Neural cell (in vitro differentiated cells): ENCODE data around the gene RNASE9. TPM values are rescaled to one million over a fixed set of nuclear protein-coding genes. Genes with fewer than 3 reads are reported as not detected.

Source experiments
- H2AFZ ChIP-seq: fragments of 200-600, 300-800 bp; sonication (generic), shearing (Covaris generic); 2 replicates; pipeline ENCODE4 v1.6.0; 2014; ENCODE audit warnings: low read depth, mild to moderate bottlenecking, antibody characterized with exemption, low read length, moderate library complexity
- H3F3A ChIP-seq: fragments of 200-600 bp; shearing (Covaris generic); 2 replicates; pipeline ENCODE4 v1.6.1; 2016; ENCODE audit warnings: mild to moderate bottlenecking, moderate library complexity, mixed read lengths, antibody characterized with exemption, low read length; ENCODE audit not compliant: insufficient read depth, poor library complexity, severe bottlenecking
- H3K27ac ChIP-seq: fragments of 200-600, 300-800 bp; sonication (generic), shearing (Covaris generic); 2 replicates; pipeline ENCODE4 v1.5.1; 2014; ENCODE audit warnings: mild to moderate bottlenecking, low read length, moderate library complexity
- H3K27me3 ChIP-seq: fragments of 300-800, 200-600 bp; sonication (generic), shearing (Covaris generic); 2 replicates; pipeline ENCODE4 v1.6.0; 2014; ENCODE audit warnings: mild to moderate bottlenecking, low read depth, low read length, moderate library complexity; ENCODE audit not compliant: insufficient read depth
- H3K36me3 ChIP-seq: fragments of 300-800, 200-600 bp; sonication (generic), shearing (Covaris generic); 2 replicates; pipeline ENCODE4 v1.5.1; 2014; ENCODE audit warnings: mild to moderate bottlenecking, antibody characterized with exemption, low read length, moderate library complexity; ENCODE audit not compliant: insufficient read depth
- H3K4me2 ChIP-seq: fragments of 300-800, 200-600 bp; sonication (generic), shearing (Covaris generic); 2 replicates; pipeline ENCODE4 v1.6.0; 2014; ENCODE audit warnings: mild to moderate bottlenecking, low read length
- H3K4me3 ChIP-seq: fragments of 300-800, 200-600 bp; sonication (generic), shearing (Covaris generic); 2 replicates; pipeline ENCODE4 v1.5.1; 2014; ENCODE audit warnings: mild to moderate bottlenecking, low read length, moderate library complexity
- H3K79me2 ChIP-seq: fragments of 200-600 bp; shearing (Covaris generic); replicated peaks from 2 replicates; pipeline ENCODE4 v1.6.0; 2014; ENCODE audit warnings: mild to moderate bottlenecking, low read length, moderate library complexity; ENCODE audit not compliant: insufficient read depth
- H3K9ac ChIP-seq: fragments of 300-800, 200-600 bp; sonication (generic), shearing (Covaris generic); 2 replicates; pipeline ENCODE4 v1.6.1; 2016; ENCODE audit warnings: mild to moderate bottlenecking, low read length, mixed read lengths
- H3K9me2 ChIP-seq: fragments of 200-600 bp; shearing (Covaris generic); 2 replicates; pipeline ENCODE4 v1.6.1; 2016; ENCODE audit warnings: mild to moderate bottlenecking, low read length, mixed read lengths; ENCODE audit not compliant: insufficient read depth
- H3K9me3 ChIP-seq: fragments of 200-600, 300-800 bp; sonication (generic), shearing (Covaris generic); 2 replicates; pipeline ENCODE4 v1.6.1; 2016; ENCODE audit warnings: mild to moderate bottlenecking, mixed run types, low read length, moderate library complexity, mixed read lengths
- H4K20me1 ChIP-seq: fragments of 200-600 bp; shearing (Covaris generic); 2 replicates; pipeline ENCODE4 v1.6.1; 2016; ENCODE audit warnings: mild to moderate bottlenecking, mixed run types; ENCODE audit not compliant: insufficient read depth
- EP300 ChIP-seq: fragments of 450-650 bp; conservative IDR thresholded peaks from 2 replicates; pipeline ENCODE4 v1.6.1; 2014; ENCODE audit warnings: antibody characterized with exemption, mild to moderate bottlenecking, moderate library complexity; ENCODE audit not compliant: poor library complexity, severe bottlenecking
- EZH2 ChIP-seq: fragments of 200-600, 300-800 bp; shearing (Covaris generic), sonication (generic); IDR thresholded peaks from 2 replicates; pipeline ENCODE4 v1.6.1; 2014; ENCODE audit warnings: antibody characterized with exemption, low read length, borderline replicate concordance, mild to moderate bottlenecking; ENCODE audit not compliant: insufficient read depth, poor library complexity, severe bottlenecking
- MXI1 ChIP-seq: fragments of 450-650 bp; conservative IDR thresholded peaks from 2 replicates; pipeline ENCODE4 v1.6.1; 2014; ENCODE audit warnings: antibody characterized with exemption, mild to moderate bottlenecking; ENCODE audit not compliant: poor library complexity, severe bottlenecking
- POLR2AphosphoS5 ChIP-seq: IDR thresholded peaks from 2 replicates; pipeline ENCODE4 v1.6.1; 2012
- RAD21 ChIP-seq: fragments of 450-650 bp; conservative IDR thresholded peaks from 2 replicates; pipeline ENCODE4 v1.6.1; 2014; ENCODE audit warnings: antibody characterized with exemption, mild to moderate bottlenecking, moderate library complexity
- SMC3 ChIP-seq: fragments of 450-650 bp; conservative IDR thresholded peaks from 2 replicates; pipeline ENCODE4 v1.6.1; 2014; ENCODE audit warnings: antibody characterized with exemption, mild to moderate bottlenecking, moderate library complexity; ENCODE audit not compliant: poor library complexity
- TAF1 ChIP-seq: IDR thresholded peaks from 2 replicates; pipeline ENCODE4 v1.6.1; 2012; ENCODE audit warnings: low read depth
- polyA plus RNA-seq: library from polyadenylated mRNA; depleted of rRNA; stranded (reverse); fragments of >200 nt; gene quantifications from 2 replicates; pipeline ENCODE4 v1.2.3, GENCODE V29; 2014
- TF ChIP-seq, protein P1 (sequence below): fragments of 450-650 bp; IDR thresholded peaks from 2 replicates; pipeline ENCODE4 v1.5.1; 2014; ENCODE audit warnings: antibody characterized with exemption, mild to moderate bottlenecking, moderate library complexity; ENCODE audit not compliant: poor library complexity, severe bottlenecking
- TF ChIP-seq, protein P2 (sequence below): IDR thresholded peaks from 2 replicates; pipeline ENCODE4 v1.6.1; 2012; ENCODE audit warnings: borderline replicate concordance

Gene RNASE9
- polyA plus RNA-seq, 1 donor from 2014 or later: not detected

DNA sequence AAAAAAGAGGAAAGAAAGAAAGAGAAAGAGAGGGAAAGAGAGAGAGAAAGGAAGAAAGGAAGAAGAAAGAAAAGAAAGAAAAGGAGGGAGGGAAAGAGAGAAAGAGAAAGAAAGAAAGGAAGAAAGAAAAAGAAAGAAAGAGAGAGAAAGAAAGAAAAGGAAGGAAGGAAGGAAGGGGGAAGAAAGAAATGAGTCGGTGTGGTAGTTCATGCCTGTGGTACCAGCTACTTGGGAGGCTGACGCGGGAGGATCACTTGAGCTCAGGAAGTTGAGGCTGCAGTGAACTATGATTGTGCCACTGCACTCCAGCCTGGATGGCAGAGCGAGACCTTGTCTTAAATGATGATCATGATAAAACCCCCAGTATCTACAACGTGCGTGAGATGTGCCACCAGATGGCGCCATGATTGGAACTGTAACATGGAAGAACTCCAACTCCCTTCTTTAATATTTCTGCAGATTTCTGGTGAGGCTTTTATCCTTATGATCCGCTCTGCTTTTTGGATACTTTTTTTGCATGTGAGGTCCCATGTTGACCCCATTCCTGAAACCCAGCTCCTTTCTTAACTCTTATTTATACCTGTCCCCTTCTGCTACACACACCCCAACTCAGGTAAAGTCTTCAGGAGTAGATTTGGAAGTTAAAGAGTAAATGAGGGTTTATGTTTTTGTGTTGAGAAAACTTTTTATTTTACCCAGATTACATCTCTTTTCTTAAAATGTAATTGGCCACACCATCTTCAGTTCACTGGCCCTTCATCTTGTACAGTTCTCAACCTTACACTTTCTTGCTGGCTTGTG lies 29.9 kb downstream of the RNASE9 start:
- no peak for TF ChIP-seq EP300
- TF ChIP-seq POLR2AphosphoS5: no peak
- TF ChIP-seq SMC3: peak; percentile 70
- TF ChIP-seq, protein P1, sequence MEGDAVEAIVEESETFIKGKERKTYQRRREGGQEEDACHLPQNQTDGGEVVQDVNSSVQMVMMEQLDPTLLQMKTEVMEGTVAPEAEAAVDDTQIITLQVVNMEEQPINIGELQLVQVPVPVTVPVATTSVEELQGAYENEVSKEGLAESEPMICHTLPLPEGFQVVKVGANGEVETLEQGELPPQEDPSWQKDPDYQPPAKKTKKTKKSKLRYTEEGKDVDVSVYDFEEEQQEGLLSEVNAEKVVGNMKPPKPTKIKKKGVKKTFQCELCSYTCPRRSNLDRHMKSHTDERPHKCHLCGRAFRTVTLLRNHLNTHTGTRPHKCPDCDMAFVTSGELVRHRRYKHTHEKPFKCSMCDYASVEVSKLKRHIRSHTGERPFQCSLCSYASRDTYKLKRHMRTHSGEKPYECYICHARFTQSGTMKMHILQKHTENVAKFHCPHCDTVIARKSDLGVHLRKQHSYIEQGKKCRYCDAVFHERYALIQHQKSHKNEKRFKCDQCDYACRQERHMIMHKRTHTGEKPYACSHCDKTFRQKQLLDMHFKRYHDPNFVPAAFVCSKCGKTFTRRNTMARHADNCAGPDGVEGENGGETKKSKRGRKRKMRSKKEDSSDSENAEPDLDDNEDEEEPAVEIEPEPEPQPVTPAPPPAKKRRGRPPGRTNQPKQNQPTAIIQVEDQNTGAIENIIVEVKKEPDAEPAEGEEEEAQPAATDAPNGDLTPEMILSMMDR: peak; percentile 65
- TF ChIP-seq RAD21: peak; percentile 50
- no peak for TF ChIP-seq MXI1
- Histone ChIP-seq H3F3A (no peaks in the 10 kb centered on the region), H4K20me1 (no peaks in the 10 kb centered on the region), H3K4me3 (no peak overlapping the region), H3K9ac (no peak overlapping the region), H3K9me3 (no peaks in the 10 kb centered on the region), H3K27ac (no peak overlapping the region), H3K36me3 (no peaks in the 10 kb centered on the region), H3K27me3 (no peaks in the 10 kb centered on the region), H3K9me2 (no peaks in the 10 kb centered on the region), H2AFZ (no peak overlapping the region), H3K4me2 (no peak overlapping the region), H3K79me2 (no peaks in the 10 kb centered on the region)

DNA sequence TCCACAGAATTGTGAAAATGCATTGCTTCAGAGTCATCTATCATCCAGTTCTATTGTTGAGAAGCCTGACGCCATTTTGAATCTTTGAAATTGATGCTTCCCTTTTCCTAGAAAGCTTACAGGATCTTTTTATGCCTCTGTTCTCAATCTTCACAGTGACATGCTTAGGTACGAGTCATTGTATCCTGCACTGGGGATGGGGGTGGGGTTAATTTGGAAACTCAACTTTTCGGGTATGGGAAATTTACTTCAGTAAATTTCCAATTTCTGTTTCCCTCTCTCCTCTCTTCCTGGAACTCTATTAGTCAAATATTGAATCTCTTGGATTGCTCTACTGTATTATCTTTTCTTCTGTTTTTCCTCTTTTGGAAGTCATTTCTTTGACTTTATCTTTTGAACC lies 31.0 kb downstream of the RNASE9 start:
- no peak overlapping the region for H3K27ac ChIP-seq
- H2AFZ ChIP-seq: no peak overlapping the region
- H3F3A ChIP-seq: no peaks in the 10 kb centered on the region
- no peaks in the 10 kb centered on the region for H3K79me2 ChIP-seq
- no peak overlapping the region for H3K4me2 ChIP-seq
- H3K36me3 ChIP-seq: no peaks in the 10 kb centered on the region
- H3K9ac ChIP-seq: no peak overlapping the region
- no peaks in the 10 kb centered on the region for H3K9me3 ChIP-seq
- no peaks in the 10 kb centered on the region for H3K9me2 ChIP-seq
- no peak overlapping the region for H3K4me3 ChIP-seq
- H3K27me3 ChIP-seq: no peaks in the 10 kb centered on the region
- no peak for TF ChIP-seq RAD21
- no peak for TF ChIP-seq EP300
- H4K20me1 ChIP-seq: no peaks in the 10 kb centered on the region

DNA sequence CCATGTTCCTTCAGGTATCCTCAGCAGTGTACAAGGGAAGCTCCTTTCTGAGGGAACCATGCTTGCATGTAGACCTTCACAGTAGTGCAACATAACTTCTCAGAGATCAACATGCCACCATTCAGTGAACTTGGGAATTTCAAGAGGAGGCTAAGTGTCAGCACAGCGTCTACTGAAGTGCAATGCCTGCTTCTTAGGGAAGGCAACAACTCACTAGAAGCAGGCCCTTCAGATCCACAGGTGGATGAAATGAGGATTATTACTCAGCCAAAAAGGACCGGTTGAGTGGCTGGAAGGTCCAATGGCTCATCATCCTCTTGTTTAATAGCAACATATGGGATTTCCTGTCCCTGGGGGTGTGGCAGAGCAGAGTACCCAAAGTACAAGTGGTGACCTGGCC lies 36.8 kb downstream of the RNASE9 start:
- H3K27ac ChIP-seq: no peak overlapping the region
- TF ChIP-seq POLR2AphosphoS5 (no peak), SMC3 (no peak), RAD21 (no peak), TAF1 (no peak), MXI1 (no peak), EP300 (no peak), EZH2 (no peak)
- TF ChIP-seq, protein P1: no peak
- TF ChIP-seq, protein P2, sequence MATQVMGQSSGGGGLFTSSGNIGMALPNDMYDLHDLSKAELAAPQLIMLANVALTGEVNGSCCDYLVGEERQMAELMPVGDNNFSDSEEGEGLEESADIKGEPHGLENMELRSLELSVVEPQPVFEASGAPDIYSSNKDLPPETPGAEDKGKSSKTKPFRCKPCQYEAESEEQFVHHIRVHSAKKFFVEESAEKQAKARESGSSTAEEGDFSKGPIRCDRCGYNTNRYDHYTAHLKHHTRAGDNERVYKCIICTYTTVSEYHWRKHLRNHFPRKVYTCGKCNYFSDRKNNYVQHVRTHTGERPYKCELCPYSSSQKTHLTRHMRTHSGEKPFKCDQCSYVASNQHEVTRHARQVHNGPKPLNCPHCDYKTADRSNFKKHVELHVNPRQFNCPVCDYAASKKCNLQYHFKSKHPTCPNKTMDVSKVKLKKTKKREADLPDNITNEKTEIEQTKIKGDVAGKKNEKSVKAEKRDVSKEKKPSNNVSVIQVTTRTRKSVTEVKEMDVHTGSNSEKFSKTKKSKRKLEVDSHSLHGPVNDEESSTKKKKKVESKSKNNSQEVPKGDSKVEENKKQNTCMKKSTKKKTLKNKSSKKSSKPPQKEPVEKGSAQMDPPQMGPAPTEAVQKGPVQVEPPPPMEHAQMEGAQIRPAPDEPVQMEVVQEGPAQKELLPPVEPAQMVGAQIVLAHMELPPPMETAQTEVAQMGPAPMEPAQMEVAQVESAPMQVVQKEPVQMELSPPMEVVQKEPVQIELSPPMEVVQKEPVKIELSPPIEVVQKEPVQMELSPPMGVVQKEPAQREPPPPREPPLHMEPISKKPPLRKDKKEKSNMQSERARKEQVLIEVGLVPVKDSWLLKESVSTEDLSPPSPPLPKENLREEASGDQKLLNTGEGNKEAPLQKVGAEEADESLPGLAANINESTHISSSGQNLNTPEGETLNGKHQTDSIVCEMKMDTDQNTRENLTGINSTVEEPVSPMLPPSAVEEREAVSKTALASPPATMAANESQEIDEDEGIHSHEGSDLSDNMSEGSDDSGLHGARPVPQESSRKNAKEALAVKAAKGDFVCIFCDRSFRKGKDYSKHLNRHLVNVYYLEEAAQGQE: no peak
- H3K4me3 ChIP-seq: no peak overlapping the region
- no peaks in the 10 kb centered on the region for H3K79me2 ChIP-seq
- no peak overlapping the region for H3K9ac ChIP-seq
- no peaks in the 10 kb centered on the region for H3F3A ChIP-seq
- H3K9me3 ChIP-seq: no peaks in the 10 kb centered on the region
- no peaks in the 10 kb centered on the region for H3K27me3 ChIP-seq
- no peak overlapping the region for H2AFZ ChIP-seq
- no peaks in the 10 kb centered on the region for H3K36me3 ChIP-seq
- no peaks in the 10 kb centered on the region for H4K20me1 ChIP-seq
- H3K4me2 ChIP-seq: no peak overlapping the region
- no peaks in the 10 kb centered on the region for H3K9me2 ChIP-seq
